Cortex of kidney (tissue), 1 donor: ENCODE data around the gene C7orf57.

Source experiments
- DNase-seq: peaks from one replicate; lab custom pipeline; 2025; lab: John Stamatoyannopoulos, UW

The C7orf57 gene

GRCh38 chr7:48109848-48110663 is 74.7 kb downstream of the C7orf57 start:
- no peak for DNase-seq

GRCh38 chr7:48110868-48111267 is 75.5 kb downstream of the C7orf57 start:
- no peak for DNase-seq
